HG03469 (cell line): ENCODE measurements around the gene NUDT21.
"Not testable (repeated sequence)": the region's sequence is repeated elsewhere in the genome, so short reads cannot be mapped to it uniquely, and the experiment has no call there.

Experiments
- ATAC-seq: cut with Tn5 transposase; IDR thresholded peaks from one replicate; pipeline ENCODE4 v1.9.1; 2021; ENCODE audit warnings: mild to moderate bottlenecking, moderate library complexity, moderate number of reproducible peaks; ENCODE audit not compliant: unreplicated experiment

Gene NUDT21

DNA sequence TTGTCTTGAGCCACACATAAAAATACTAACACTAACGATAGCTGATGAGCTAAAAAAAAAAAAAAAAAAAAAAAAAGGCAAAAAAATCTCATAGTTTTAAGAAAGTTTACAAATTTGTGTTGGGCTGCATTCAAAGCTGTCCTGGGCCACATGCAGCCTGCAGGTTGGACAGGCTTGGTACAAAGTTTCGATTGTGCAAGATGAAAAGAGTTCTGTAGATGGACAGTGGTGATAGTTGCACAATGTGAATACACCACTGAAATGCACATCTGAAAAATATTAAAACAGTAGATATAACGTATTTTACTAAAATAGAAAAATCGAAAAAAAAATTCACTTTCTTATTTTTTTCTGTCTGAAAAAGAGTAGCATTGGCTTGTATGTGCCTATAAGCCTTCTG lies 68.7 kb downstream of the NUDT21 start:
- ATAC-seq, result no peak

DNA sequence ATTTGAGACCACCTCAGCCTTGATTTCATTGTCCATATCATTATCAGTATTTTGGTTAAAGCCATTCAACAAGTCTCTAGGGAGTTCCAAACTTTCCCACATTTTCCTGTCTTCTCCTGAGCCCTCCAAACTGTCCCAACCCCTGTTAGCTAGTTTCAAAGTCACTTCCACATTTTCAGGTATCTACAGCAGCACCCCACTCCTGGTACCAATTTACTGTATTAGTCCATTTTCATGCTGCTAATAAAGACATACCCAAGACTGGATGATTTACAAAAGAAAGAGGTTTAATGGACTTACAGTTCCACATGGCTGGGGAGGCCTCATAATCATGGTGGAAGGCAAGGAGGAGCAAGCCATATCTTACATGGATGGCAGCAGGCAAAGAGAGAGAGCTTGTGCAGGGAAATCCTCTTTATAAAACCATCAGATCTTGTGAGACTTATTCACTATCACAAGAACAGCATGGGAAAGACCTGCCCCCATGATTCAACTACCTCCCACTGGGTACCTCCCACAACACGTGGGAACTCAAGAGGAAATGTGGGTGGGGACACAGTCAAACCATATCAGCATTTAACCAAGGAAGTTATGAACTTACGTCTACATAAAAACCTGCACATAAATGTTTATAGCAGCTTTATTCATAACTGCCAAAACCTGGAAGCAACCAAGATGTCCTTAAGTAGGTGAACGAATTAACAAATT lies 70.2 kb downstream of the NUDT21 start:
- not testable (repeated sequence) for ATAC-seq
